ENCODE measurements around the gene LMAN1L.

- TF ChIP-seq CTCF (optimal IDR thresholded peaks at IDR 0.05 in 1 of 3, IDR thresholded peaks at IDR 0.05 in 1 of 3, conservative IDR thresholded peaks at IDR 0.05 in 1 of 3; ENCODE audit: extremely low read depth in 1 of 3, insufficient read depth in 2 of 3, low read length in 3 of 3) (no peak), EZH2 (IDR thresholded peaks at IDR 0.05; ENCODE audit: low read length) (no peak)
Measured at GRCh38 chr15:74776821-74777768, 35.5 kb upstream of the LMAN1L start.
